Measurements from ENCODE around the gene MEGF8. TPM values are rescaled to one million over a fixed set of nuclear protein-coding genes. Genes with fewer than 3 reads are reported as not detected.

Gene MEGF8
- total RNA-seq, 1 donor from 2014 or later: 15.1 TPM

GRCh38 chr19:42313096-42313839, 12.2 kb upstream of the MEGF8 start, which contains the start of gene TMEM145:
Gene TMEM145 (plus strand): TSS chr19:42313309. CDS start chr19:42313377, 68 bp downstream.
- Mint-ChIP-seq H3K27me3 (peaks cover 28% of the 10 kb centered on the region), H3K9me3 (no peaks in the 10 kb centered on the region), H3K4me1 (peaks cover 19% of the 10 kb centered on the region), H3K27ac (no peak within 1 kb of the TSS), H3K36me3 (ENCODE audit: low read depth) (no peaks in the 10 kb centered on the region), H3K4me3 (peak within 1 kb of the TSS; percentile 68)
- TF ChIP-seq CTCF (IDR thresholded peaks at IDR 0.05): no peak
- ChIA-PET POLR2A (no interaction called here), CTCF (no interaction called here)
- intact Hi-C loops (cut with micrococcal nuclease): loop anchor here (1.0 kb wide), 1 partner anchor 12 kb away; the partner anchor contains the start of gene MEGF8
- DNase-seq (no peak), ATAC-seq (ENCODE audit: low read depth) (peak; percentile 77)

GRCh38 chr19:42313840-42314755, 11.3 kb upstream of the MEGF8 start:
- Mint-ChIP-seq H3K9me3 (no peaks in the 10 kb centered on the region), H3K4me1 (peaks cover 19% of the 10 kb centered on the region), H3K36me3 (ENCODE audit: low read depth) (no peaks in the 10 kb centered on the region), H3K27me3 (peaks cover 28% of the 10 kb centered on the region), H3K27ac (no peak overlapping the region), H3K4me3 (no peak overlapping the region)
- intact Hi-C loops (cut with micrococcal nuclease): loop anchor here (1.0 kb wide), 1 partner anchor 11 kb away; the partner anchor contains the start of gene MEGF8
- DNase-seq (no peak), ATAC-seq (ENCODE audit: low read depth) (no peak)
- CTCF ChIA-PET: no interaction called here
- POLR2A ChIA-PET: interaction anchor here (0.5 kb wide), 1 partner anchor 192 kb away, joined by 3 read pairs; no protein-coding TSS in a partner anchor
- no peak for TF ChIP-seq CTCF (IDR thresholded peaks at IDR 0.05)

- no peak overlapping the region for H3K27ac Mint-ChIP-seq
- POLR2A ChIA-PET: interaction anchor here (0.9 kb wide), 1 partner anchor 21 kb away, joined by 7 read pairs; no protein-coding TSS in a partner anchor
- no peaks in the 10 kb centered on the region for H3K9me3 Mint-ChIP-seq
- CTCF ChIA-PET: no interaction called here
- no peak overlapping the region for H3K4me3 Mint-ChIP-seq
- no peak for TF ChIP-seq CTCF (IDR thresholded peaks at IDR 0.05)
- H3K27me3 Mint-ChIP-seq: peaks cover 28% of the 10 kb centered on the region
- H3K4me1 Mint-ChIP-seq: peaks cover 19% of the 10 kb centered on the region
- DNase-seq (no peak), ATAC-seq (ENCODE audit: low read depth) (no peak)
- intact Hi-C loops (cut with micrococcal nuclease): no loop called here
- H3K36me3 Mint-ChIP-seq (ENCODE audit: low read depth): no peaks in the 10 kb centered on the region
Measured at GRCh38 chr19:42315024-42315423, 10.4 kb upstream of the MEGF8 start.

- H3K4me1 Mint-ChIP-seq: peaks cover 19% of the 10 kb centered on the region
- ChIA-PET POLR2A (interaction anchor here (0.6 kb wide), 2 partner anchors 22 to 60 kb away, joined by 3 read pairs; no protein-coding TSS in a partner anchor), CTCF (interaction anchor here (1.2 kb wide), 1 partner anchor 80 kb away, joined by 3 read pairs; no protein-coding TSS in a partner anchor)
- DNase-seq: no peak
- H3K36me3 Mint-ChIP-seq (ENCODE audit: low read depth): no peaks in the 10 kb centered on the region
- no peak for TF ChIP-seq CTCF (IDR thresholded peaks at IDR 0.05)
- intact Hi-C loops (cut with micrococcal nuclease): no loop called here
- no peak overlapping the region for H3K27ac Mint-ChIP-seq
- H3K9me3 Mint-ChIP-seq: no peaks in the 10 kb centered on the region
- peak overlapping the region; percentile 1 for H3K4me3 Mint-ChIP-seq
- H3K27me3 Mint-ChIP-seq: peaks cover 26% of the 10 kb centered on the region
- ATAC-seq (ENCODE audit: low read depth): no peak
Measured at GRCh38 chr19:42316223-42317211, 8.9 kb upstream of the MEGF8 start.
